ENCODE results near the gene SNX9. TPM values are rescaled to one million over a fixed set of nuclear protein-coding genes. Genes with fewer than 3 reads are reported as not detected.

The SNX9 gene
- total RNA-seq, 1 donor from 2014 or later = 65.0 TPM

GRCh38 chr6:157864185-157864761, 41.2 kb downstream of the SNX9 start:
- TF ChIP-seq CTCF (IDR thresholded peaks at IDR 0.05) = no peak
- H3K4me1 Mint-ChIP-seq (ENCODE audit: unreplicated experiment) = peaks cover 51% of the 10 kb centered on the region
- H3K9me3 Mint-ChIP-seq (ENCODE audit: unreplicated experiment) = no peaks in the 10 kb centered on the region
- no peak overlapping the region for H3K4me3 Mint-ChIP-seq (ENCODE audit: unreplicated experiment)
- peaks cover 5% of the 10 kb centered on the region for H3K36me3 Mint-ChIP-seq (ENCODE audit: unreplicated experiment)
- H3K27ac Mint-ChIP-seq (ENCODE audit: unreplicated experiment) = peak overlapping the region; percentile 43
- H3K27me3 Mint-ChIP-seq (ENCODE audit: unreplicated experiment) = no peaks in the 10 kb centered on the region
- no peak for DNase-seq (ENCODE audit: extremely low spot score, unreplicated experiment)

GRCh38 chr6:157865249-157865648, 42.2 kb downstream of the SNX9 start:
- Mint-ChIP-seq H3K27me3 (ENCODE audit: unreplicated experiment) (no peaks in the 10 kb centered on the region), H3K4me1 (ENCODE audit: unreplicated experiment) (peaks cover 41% of the 10 kb centered on the region), H3K4me3 (ENCODE audit: unreplicated experiment) (no peak overlapping the region), H3K27ac (ENCODE audit: unreplicated experiment) (peak overlapping the region; percentile 35), H3K36me3 (ENCODE audit: unreplicated experiment) (peaks cover 5% of the 10 kb centered on the region), H3K9me3 (ENCODE audit: unreplicated experiment) (no peaks in the 10 kb centered on the region)
- no peak for DNase-seq (ENCODE audit: extremely low spot score, unreplicated experiment)
- TF ChIP-seq CTCF (IDR thresholded peaks at IDR 0.05) = no peak

GRCh38 chr6:157867155-157867559, 44.1 kb downstream of the SNX9 start:
- H3K36me3 Mint-ChIP-seq (ENCODE audit: unreplicated experiment) = peaks cover 5% of the 10 kb centered on the region
- H3K4me1 Mint-ChIP-seq (ENCODE audit: unreplicated experiment) = peaks cover 23% of the 10 kb centered on the region

GRCh38 chr6:157867981-157868380, 44.9 kb downstream of the SNX9 start:
- Mint-ChIP-seq H3K4me1 (ENCODE audit: unreplicated experiment) (peaks cover 16% of the 10 kb centered on the region), H3K27ac (ENCODE audit: unreplicated experiment) (no peak overlapping the region), H3K36me3 (ENCODE audit: unreplicated experiment) (peaks cover 9% of the 10 kb centered on the region), H3K4me3 (ENCODE audit: unreplicated experiment) (no peak overlapping the region), H3K9me3 (ENCODE audit: unreplicated experiment) (no peaks in the 10 kb centered on the region), H3K27me3 (ENCODE audit: unreplicated experiment) (no peaks in the 10 kb centered on the region)
- no peak for DNase-seq (ENCODE audit: extremely low spot score, unreplicated experiment)
- TF ChIP-seq CTCF (IDR thresholded peaks at IDR 0.05) = no peak

More at GRCh38 chr6:157867155-157867559, 44.1 kb downstream of the SNX9 start:
- Mint-ChIP-seq H3K4me3 (ENCODE audit: unreplicated experiment) (peak overlapping the region; percentile 24), H3K27me3 (ENCODE audit: unreplicated experiment) (no peaks in the 10 kb centered on the region), H3K9me3 (ENCODE audit: unreplicated experiment) (no peaks in the 10 kb centered on the region), H3K27ac (ENCODE audit: unreplicated experiment) (no peak overlapping the region)
- no peak for TF ChIP-seq CTCF (IDR thresholded peaks at IDR 0.05)
- DNase-seq (ENCODE audit: extremely low spot score, unreplicated experiment) = no peak

- TF ChIP-seq CTCF (IDR thresholded peaks at IDR 0.05) = no peak
- H3K36me3 Mint-ChIP-seq (ENCODE audit: unreplicated experiment) = peaks cover 11% of the 10 kb centered on the region
Measured at GRCh38 chr6:157868835-157869234, 45.8 kb downstream of the SNX9 start.

More at GRCh38 chr6:157868835-157869234, 45.8 kb downstream of the SNX9 start:
- peaks cover 10% of the 10 kb centered on the region for H3K4me1 Mint-ChIP-seq (ENCODE audit: unreplicated experiment)
- no peak for DNase-seq (ENCODE audit: extremely low spot score, unreplicated experiment)
- no peak overlapping the region for H3K4me3 Mint-ChIP-seq (ENCODE audit: unreplicated experiment)
- no peak overlapping the region for H3K27ac Mint-ChIP-seq (ENCODE audit: unreplicated experiment)
- no peaks in the 10 kb centered on the region for H3K9me3 Mint-ChIP-seq (ENCODE audit: unreplicated experiment)
- H3K27me3 Mint-ChIP-seq (ENCODE audit: unreplicated experiment) = no peaks in the 10 kb centered on the region
